ENCODE results near the gene HSPE1.
"Not testable (repeated sequence)": the region's sequence is repeated elsewhere in the genome, so short reads cannot be mapped to it uniquely, and the experiment has no call there.

Gene HSPE1

DNA sequence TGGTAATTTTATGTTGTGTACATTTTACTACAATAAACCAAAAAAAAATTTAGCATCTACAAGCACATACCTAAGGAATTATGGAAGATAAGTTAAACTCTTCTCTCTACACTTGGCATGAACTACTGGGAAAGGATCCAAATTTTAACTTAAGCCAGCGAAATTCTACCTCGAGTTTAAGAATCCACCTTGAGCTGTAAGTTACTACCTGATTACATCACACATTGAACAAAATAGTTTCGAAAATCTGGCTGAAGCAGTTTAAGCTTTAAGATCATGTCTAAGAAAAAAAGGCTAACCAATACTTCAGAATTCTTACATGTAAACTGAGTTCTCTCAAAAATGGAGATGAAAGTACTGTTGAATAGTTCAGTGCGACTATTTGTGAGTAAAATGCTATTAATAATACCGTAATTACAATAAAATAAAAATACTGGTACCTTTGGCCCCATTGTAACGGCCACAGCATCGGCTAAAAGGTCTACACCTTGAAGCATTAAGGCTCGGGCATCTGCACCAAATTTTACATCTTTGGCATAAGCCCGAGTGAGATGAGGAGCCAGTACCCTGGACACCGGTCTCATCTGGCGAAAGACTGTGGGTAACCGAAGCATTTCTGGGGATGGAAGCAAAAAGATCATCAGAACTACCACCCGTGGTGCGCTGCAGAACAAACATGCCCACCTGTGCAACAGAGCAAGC, 1.8 kb upstream of the HSPE1 start:
- DNase-seq (ENCODE audit: low read depth), result no peak

DNA sequence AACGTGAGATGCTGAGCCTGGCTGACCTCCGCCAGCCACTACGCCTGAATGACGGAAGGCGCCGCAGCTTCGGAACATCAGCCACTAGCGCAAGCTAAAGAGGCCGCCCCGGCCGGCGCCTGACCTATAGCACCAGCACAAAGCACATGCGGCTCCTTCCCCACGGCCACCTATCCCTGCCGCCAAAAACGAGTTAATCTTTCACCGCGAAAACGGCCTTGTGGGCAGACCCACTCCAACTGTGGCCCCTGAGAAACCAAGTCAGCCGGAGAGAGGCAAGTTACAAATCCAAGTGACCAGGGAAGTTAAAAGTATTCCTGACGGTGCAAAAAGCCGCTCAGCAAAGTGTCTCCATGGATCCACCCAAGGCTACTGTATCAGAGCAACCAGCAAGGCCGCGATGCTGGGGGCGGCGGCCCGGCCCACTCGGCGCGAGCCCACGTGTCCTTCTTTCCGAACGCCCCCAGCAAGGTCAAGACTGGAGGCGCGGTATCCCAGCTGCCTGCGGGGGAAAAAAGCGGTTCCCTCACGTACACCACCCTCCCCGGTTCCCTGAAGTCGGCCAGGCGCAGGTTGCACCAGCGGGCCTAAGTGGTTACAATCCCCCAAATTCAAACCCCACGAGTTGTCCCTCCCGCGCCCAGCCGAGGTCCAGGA, 1.1 kb upstream of the HSPE1 start:
- DNase-seq (ENCODE audit: low read depth), result no peak

- no peak for DNase-seq (ENCODE audit: low read depth)
Measured at GRCh38 chr2:197500503-197501131, 438 bp downstream of the HSPE1 start.

DNA sequence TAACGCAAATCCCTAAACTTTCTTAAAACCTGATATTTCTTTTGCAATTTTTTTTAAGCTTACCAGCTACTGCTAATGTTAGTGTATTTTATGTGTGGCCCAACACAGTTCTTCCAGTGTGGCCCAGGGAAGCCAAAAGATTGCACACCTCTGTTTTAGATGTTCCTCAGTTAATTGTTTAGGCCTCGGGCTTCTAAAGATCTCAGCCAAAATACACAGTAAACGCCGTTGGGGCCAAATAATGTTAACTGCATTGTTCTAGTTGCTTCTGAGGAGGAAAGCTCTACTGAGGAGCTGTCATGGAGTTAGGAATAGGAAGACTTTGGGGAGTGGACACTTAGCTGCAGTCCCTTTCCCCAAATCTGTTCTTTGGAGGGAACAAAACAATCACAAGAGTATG, 2.0 kb downstream of the HSPE1 start:
- DNase-seq (ENCODE audit: low read depth), result no peak

- no peak for DNase-seq (ENCODE audit: low read depth)
Measured at GRCh38 chr2:197502685-197503084, 2.5 kb downstream of the HSPE1 start.

- no peak for DNase-seq (ENCODE audit: low read depth)
Measured at GRCh38 chr2:197504000-197504399, 3.8 kb downstream of the HSPE1 start.

DNA sequence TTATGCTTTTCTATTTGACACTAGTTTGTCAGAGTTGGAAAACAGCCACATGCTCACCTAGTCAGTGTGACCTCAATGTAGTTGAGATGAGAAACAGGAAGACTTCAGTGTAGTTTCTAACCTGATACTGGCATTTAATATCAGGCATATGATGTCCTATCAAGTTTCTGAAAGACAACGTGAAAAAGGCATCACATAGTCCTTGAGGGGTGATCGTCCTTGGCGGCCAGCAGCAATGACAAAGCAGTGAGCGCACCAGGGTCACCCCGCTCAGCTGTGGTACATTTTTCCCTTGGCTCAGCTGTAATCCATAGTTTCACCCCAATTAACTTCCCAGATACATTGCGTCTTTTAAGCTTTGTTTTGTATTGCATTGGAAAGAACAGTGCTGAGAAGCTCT, 4.3 kb downstream of the HSPE1 start:
- DNase-seq (ENCODE audit: low read depth), result no peak

DNA sequence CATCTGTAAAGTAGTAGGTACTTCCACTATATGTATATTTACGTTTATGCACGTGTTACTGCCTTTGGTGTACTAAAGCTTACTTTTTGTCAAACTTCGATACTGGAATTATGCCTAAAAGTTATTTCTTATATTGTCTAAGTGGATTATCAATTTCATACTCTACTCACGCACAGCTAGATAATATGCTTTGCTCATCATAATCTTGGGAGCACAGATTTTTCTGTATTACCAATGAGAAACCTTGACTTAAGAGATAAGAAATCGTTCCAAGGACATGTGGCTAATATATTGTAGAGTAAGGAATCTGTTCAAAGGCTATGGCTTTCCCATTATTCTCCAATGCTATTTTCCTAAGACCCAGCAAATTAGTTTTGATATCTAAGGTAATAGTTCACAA, 6.5 kb downstream of the HSPE1 start:
- DNase-seq (ENCODE audit: low read depth), result no peak

DNA sequence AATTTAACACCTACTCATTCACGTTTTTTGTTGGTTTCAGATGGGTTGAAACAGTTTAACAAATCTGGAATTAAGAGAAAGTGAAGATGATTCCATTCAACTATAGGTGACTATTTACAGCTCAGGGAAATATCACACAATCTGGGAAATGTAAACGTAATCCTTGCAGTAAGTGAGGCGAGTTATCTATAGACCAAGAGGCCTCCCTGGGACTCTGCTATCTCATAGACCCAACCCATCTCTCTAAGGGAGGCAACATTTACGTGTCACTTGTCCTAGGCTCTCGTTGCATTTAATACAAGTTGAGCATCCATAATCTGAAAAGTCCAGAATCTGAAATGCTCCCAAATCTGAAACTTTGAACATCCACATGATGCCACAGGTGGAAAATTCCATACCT, 13.7 kb downstream of the HSPE1 start:
- DNase-seq (ENCODE audit: low read depth), result no peak

- no peak for DNase-seq (ENCODE audit: low read depth)
Measured at GRCh38 chr2:197514754-197515153, 14.6 kb downstream of the HSPE1 start.

GRCh38 chr2:197515315-197515738, 15.1 kb downstream of the HSPE1 start:
- DNase-seq (ENCODE audit: low read depth), result no peak

DNA sequence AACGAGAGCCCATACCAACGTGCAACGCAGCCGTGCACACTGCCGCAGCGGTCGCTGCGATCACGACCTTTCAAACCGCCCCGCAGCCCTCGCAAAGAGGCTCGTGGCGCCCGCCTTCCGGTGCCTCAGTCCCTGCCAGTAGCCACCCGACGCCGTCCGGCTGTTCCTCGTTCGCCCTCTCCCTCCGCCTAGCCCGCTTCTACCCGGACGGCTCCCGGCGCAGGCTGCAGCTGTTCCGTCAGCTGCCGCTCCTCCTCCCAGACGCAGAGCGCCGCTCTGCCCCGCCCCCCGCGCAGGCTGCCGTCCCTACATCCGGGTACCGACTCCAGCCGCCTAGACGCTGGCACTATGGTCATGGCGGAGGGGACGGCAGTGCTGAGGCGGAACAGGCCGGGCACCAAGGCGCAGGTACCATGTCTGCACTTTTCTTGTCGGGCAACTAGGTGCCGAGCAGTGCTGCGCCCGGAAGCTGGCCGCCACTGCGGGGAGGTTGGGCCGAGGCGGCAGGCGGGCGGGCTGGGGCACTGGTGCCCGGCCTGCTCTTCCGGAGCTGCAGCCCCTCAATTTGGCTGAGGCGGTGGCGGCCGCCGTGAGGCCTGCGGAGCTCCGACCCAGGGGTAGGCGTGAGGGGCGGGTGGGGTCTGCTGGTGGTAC, 15.7 kb downstream of the HSPE1 start, which contains the start of gene MOB4:
Gene MOB4 (plus strand): TSS at position 328 of the 654 bp plus-strand sequence. CDS start 21 bp downstream, at position 349.
- DNase-seq (ENCODE audit: low read depth), result peak; percentile 62

DNA sequence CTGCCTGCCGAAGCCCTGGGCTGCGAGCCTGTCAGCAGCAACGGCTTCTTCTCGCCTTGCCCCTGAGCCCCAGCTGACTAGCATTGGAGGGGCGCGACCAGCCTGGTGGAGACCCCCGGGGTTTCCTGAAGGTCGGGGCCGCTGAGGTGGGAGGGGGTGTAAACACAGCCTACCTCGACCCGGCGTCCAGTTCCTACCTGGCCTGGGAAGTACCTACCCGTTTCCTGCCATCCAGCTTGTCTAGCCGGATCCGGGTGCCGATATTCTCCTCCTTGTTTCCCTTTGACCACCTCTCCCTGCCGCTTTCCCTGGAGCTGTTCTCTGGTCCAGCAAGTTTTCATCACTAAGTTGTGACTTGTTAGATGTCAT, 16.2 kb downstream of the HSPE1 start:
- DNase-seq (ENCODE audit: low read depth), result no peak

- no peak for DNase-seq (ENCODE audit: low read depth)
Measured at GRCh38 chr2:197517150-197517549, 17.0 kb downstream of the HSPE1 start.

DNA sequence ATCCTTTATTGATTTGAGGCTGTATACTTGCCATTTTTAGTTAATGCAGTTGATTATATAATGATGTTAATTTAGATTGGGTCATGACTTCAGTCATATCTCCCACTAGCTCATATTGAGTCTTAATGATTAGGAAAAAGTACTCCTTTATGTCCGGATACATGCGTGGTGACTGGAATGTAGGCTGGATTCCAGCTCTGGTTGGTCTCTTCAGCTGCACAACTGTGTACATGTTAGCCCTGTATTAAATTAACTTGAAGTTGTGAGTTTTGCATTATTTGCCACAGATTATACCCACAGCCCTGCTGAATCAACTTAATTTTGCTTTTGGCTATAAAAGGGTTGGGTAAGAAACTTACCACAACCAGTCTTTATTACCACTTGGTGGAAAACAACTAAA, 38.2 kb downstream of the HSPE1 start:
- DNase-seq (ENCODE audit: low read depth), result no peak

DNA sequence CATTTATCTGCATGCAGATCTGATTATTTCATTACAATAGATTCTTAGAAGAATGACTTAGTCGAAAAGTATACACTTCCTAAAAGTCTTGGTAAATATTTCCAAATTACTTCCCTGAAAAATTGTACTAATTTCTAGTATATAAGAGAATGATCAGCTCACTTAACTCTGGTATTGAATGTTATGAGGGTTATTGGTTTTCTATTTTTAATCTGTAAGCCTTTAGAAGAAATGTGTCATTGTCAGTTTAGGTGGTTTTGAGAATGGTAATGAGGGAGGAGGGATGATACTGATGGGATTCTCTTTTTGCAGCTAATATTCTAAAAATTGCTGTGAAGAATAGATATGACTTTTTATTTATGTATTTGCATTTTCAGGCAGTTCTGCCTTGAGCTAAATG, 39.6 kb downstream of the HSPE1 start:
- no peak for DNase-seq (ENCODE audit: low read depth)

GRCh38 chr2:197543206-197543605, 43.0 kb downstream of the HSPE1 start:
- DNase-seq (ENCODE audit: low read depth), result no peak

GRCh38 chr2:197547163-197547900, 47.2 kb downstream of the HSPE1 start:
- no peak for DNase-seq (ENCODE audit: low read depth)

- DNase-seq (ENCODE audit: low read depth), result no peak
Measured at GRCh38 chr2:197548582-197548981, 48.4 kb downstream of the HSPE1 start.

- not testable (repeated sequence) for DNase-seq (ENCODE audit: low read depth)
Measured at GRCh38 chr2:197551260-197551659, 51.1 kb downstream of the HSPE1 start.

All from GM04503 (cell line).